ENCODE measurements around the gene SPIN1. TPM values are rescaled to one million over a fixed set of nuclear protein-coding genes. Genes with fewer than 3 reads are reported as not detected.

Gene SPIN1
- total RNA-seq, 2 experiments from 2014 or later: 20.0 to 39.0 TPM

- POLR2A ChIA-PET: interaction anchor here (0.6 kb wide), 1 partner anchor 148 kb away, joined by 3 read pairs; no protein-coding TSS in a partner anchor
- no peak for DNase-seq (ENCODE audit: low spot score)
- H3K4me1 ChIP-seq (ENCODE audit: insufficient read depth, low read length, poor library complexity, severe bottlenecking): no peaks in the 10 kb centered on the region
- H4K20me1 ChIP-seq (ENCODE audit: insufficient read depth, low read length): no peaks in the 10 kb centered on the region
- TF ChIP-seq CTCF (conservative IDR thresholded peaks at IDR 0.05; ENCODE audit: low read length) (no peak), EZH2phosphoT487 (IDR thresholded peaks at IDR 0.05; ENCODE audit: borderline replicate concordance, low read depth, low read length) (no peak)
- intact Hi-C loops (cut with micrococcal nuclease; ENCODE audit: unreplicated experiment): no loop called here
- H3K4me3 ChIP-seq (ENCODE audit: low read depth, low read length, poor library complexity, severe bottlenecking): no peak overlapping the region
- H2AFZ ChIP-seq (ENCODE audit: low read length): no peak overlapping the region
- H3K79me2 ChIP-seq (ENCODE audit: insufficient read depth, low read depth, low read length): no peaks in the 10 kb centered on the region
- no peak overlapping the region for H3K27ac ChIP-seq (ENCODE audit: low read depth, low read length, poor library complexity, severe bottlenecking)
- no peaks in the 10 kb centered on the region for H3K9me2 ChIP-seq (ENCODE audit: insufficient read depth, low read length)
- no peak overlapping the region for H3K4me2 ChIP-seq (ENCODE audit: low read length)
- CTCF ChIA-PET (ENCODE audit: unreplicated experiment): no interaction called here
- H3K36me3 ChIP-seq (ENCODE audit: insufficient read depth, low read length): no peaks in the 10 kb centered on the region
- no peaks in the 10 kb centered on the region for H3K9me3 ChIP-seq (ENCODE audit: low read length)
- BruUV-seq (replicated peaks): no TSS peak
Measured at GRCh38 chr9:88488166-88488565, 99.9 kb downstream of the SPIN1 start.

- no peaks in the 10 kb centered on the region for H3K79me2 ChIP-seq (ENCODE audit: insufficient read depth, low read depth, low read length)
- no peaks in the 10 kb centered on the region for H3K9me2 ChIP-seq (ENCODE audit: insufficient read depth, low read length)
- no peak for TF ChIP-seq CTCF (conservative IDR thresholded peaks at IDR 0.05; ENCODE audit: low read length)
- no peak for TF ChIP-seq EZH2phosphoT487 (IDR thresholded peaks at IDR 0.05; ENCODE audit: borderline replicate concordance, low read depth, low read length)
- H2AFZ ChIP-seq (ENCODE audit: low read length): no peak overlapping the region
- DNase-seq (ENCODE audit: low spot score): no peak
- no peaks in the 10 kb centered on the region for H3K4me1 ChIP-seq (ENCODE audit: insufficient read depth, low read length, poor library complexity, severe bottlenecking)
- H3K9me3 ChIP-seq (ENCODE audit: low read length): no peaks in the 10 kb centered on the region
- no peaks in the 10 kb centered on the region for H4K20me1 ChIP-seq (ENCODE audit: insufficient read depth, low read length)
- ChIA-PET POLR2A (no interaction called here), CTCF (ENCODE audit: unreplicated experiment) (no interaction called here)
- H3K4me3 ChIP-seq (ENCODE audit: low read depth, low read length, poor library complexity, severe bottlenecking): no peak overlapping the region
- no peaks in the 10 kb centered on the region for H3K36me3 ChIP-seq (ENCODE audit: insufficient read depth, low read length)
- intact Hi-C loops (cut with micrococcal nuclease; ENCODE audit: unreplicated experiment): no loop called here
- no peak overlapping the region for H3K27ac ChIP-seq (ENCODE audit: low read depth, low read length, poor library complexity, severe bottlenecking)
- no TSS peak for BruUV-seq (replicated peaks)
- H3K4me2 ChIP-seq (ENCODE audit: low read length): no peak overlapping the region
Measured at GRCh38 chr9:88494983-88495721, 106.9 kb downstream of the SPIN1 start.

GRCh38 chr9:88497224-88497623 is 109.0 kb downstream of the SPIN1 start:
- H3K4me2 ChIP-seq (ENCODE audit: low read length): no peak overlapping the region
- TF ChIP-seq CTCF (conservative IDR thresholded peaks at IDR 0.05; ENCODE audit: low read length) (no peak), EZH2phosphoT487 (IDR thresholded peaks at IDR 0.05; ENCODE audit: borderline replicate concordance, low read depth, low read length) (no peak)
- no peaks in the 10 kb centered on the region for H3K79me2 ChIP-seq (ENCODE audit: insufficient read depth, low read depth, low read length)
- H3K4me3 ChIP-seq (ENCODE audit: low read depth, low read length, poor library complexity, severe bottlenecking): no peak overlapping the region
- intact Hi-C loops (cut with micrococcal nuclease; ENCODE audit: unreplicated experiment): no loop called here
- no peak for DNase-seq (ENCODE audit: low spot score)
- H2AFZ ChIP-seq (ENCODE audit: low read length): no peak overlapping the region
- ChIA-PET POLR2A (no interaction called here), CTCF (ENCODE audit: unreplicated experiment) (no interaction called here)
- no peaks in the 10 kb centered on the region for H4K20me1 ChIP-seq (ENCODE audit: insufficient read depth, low read length)
- BruUV-seq (replicated peaks): no TSS peak
- no peaks in the 10 kb centered on the region for H3K9me2 ChIP-seq (ENCODE audit: insufficient read depth, low read length)
- no peaks in the 10 kb centered on the region for H3K9me3 ChIP-seq (ENCODE audit: low read length)
- H3K27ac ChIP-seq (ENCODE audit: low read depth, low read length, poor library complexity, severe bottlenecking): no peak overlapping the region
- H3K36me3 ChIP-seq (ENCODE audit: insufficient read depth, low read length): no peaks in the 10 kb centered on the region
- H3K4me1 ChIP-seq (ENCODE audit: insufficient read depth, low read length, poor library complexity, severe bottlenecking): no peaks in the 10 kb centered on the region
